Measurements from ENCODE around the gene SNX20.

- TF ChIP-seq POLR2AphosphoS5 (IDR thresholded peaks at IDR 0.05), result no peak
- TF ChIP-seq CTCF (IDR thresholded peaks at IDR 0.05), result no peak
Measured at GRCh38 chr16:50705436-50706110, 24.5 kb upstream of the SNX20 start.

Data from suprapubic skin (tissue), 3 donors.